ENCODE results near the gene NCOA4.

- TF ChIP-seq CTCF (IDR thresholded peaks at IDR 0.05) = no peak
- no peak for TF ChIP-seq POLR2A (IDR thresholded peaks at IDR 0.05)
- no peak for TF ChIP-seq EP300 (IDR thresholded peaks at IDR 0.05)
Observed at GRCh38 chr10:46037107-46037825, 6.8 kb upstream of the NCOA4 start.

Measured in ovary (tissue), 3 donors.